DOHH2 (cell line): ENCODE data around the gene ZNF182.
"Not testable (repeated sequence)": the region's sequence is repeated elsewhere in the genome, so short reads cannot be mapped to it uniquely, and the experiment has no call there.

Source experiments
- EZH2phosphoT487 ChIP-seq: fragments of 200-600 bp; sonication (generic); IDR thresholded peaks from 2 replicates; pipeline ENCODE4 v1.6.1; 2017; ENCODE audit warnings: borderline replicate concordance, mild to moderate bottlenecking, antibody characterized with exemption, low read length, moderate library complexity, mixed read lengths
- TF ChIP-seq, protein P1 (sequence below): fragments of 200-600 bp; sonication (generic); IDR thresholded peaks from one replicate; pipeline ENCODE4 v1.5.1; 2014; ENCODE audit warnings: antibody characterized with exemption, mild to moderate bottlenecking, low read depth, low read length; ENCODE audit not compliant: poor library complexity, severe bottlenecking

DNA sequence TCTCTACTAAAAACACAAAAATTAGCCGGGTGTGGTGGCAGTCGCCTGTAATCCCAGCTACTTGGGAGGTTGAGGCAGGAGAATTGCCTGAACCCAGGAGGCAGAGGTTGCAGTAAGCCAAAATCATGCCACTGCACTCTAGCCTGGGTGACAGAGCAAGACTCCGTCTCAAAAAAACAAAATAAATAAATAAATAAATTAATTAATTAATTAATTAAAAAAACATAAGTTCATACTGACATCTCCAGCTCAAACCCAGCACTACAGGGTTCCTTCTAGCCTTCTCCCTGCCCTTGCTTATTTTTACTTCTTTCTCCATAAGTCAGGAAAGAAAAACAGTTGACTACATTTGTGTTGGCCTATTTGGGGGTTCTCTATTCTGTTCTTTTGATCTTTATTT, 71.8 kb downstream of the ZNF182 start:
- TF ChIP-seq, protein P1, sequence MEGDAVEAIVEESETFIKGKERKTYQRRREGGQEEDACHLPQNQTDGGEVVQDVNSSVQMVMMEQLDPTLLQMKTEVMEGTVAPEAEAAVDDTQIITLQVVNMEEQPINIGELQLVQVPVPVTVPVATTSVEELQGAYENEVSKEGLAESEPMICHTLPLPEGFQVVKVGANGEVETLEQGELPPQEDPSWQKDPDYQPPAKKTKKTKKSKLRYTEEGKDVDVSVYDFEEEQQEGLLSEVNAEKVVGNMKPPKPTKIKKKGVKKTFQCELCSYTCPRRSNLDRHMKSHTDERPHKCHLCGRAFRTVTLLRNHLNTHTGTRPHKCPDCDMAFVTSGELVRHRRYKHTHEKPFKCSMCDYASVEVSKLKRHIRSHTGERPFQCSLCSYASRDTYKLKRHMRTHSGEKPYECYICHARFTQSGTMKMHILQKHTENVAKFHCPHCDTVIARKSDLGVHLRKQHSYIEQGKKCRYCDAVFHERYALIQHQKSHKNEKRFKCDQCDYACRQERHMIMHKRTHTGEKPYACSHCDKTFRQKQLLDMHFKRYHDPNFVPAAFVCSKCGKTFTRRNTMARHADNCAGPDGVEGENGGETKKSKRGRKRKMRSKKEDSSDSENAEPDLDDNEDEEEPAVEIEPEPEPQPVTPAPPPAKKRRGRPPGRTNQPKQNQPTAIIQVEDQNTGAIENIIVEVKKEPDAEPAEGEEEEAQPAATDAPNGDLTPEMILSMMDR, result not testable (repeated sequence)
- not testable (repeated sequence) for TF ChIP-seq EZH2phosphoT487
